HG03354 (cell line): Measurements from ENCODE around the gene TTC23.
A peak's percentile ranks its signal among the peaks of the same experiment; 100 is the strongest.

Experiments
- ATAC-seq: cut with Tn5 transposase; IDR thresholded peaks from one replicate; pipeline ENCODE4 v1.9.1; 2021; ENCODE audit warnings: mild to moderate bottlenecking; ENCODE audit not compliant: unreplicated experiment, poor library complexity, severe bottlenecking

TTC23 gene

GRCh38 chr15:99096894-99097426 is 152.4 kb downstream of the TTC23 start:
- no peak for ATAC-seq

- ATAC-seq: no peak
Measured at GRCh38 chr15:99096173-99096893, 153.0 kb downstream of the TTC23 start.

GRCh38 chr15:99095626-99096025 is 153.8 kb downstream of the TTC23 start:
- no peak for ATAC-seq

GRCh38 chr15:99092554-99093172 is 156.7 kb downstream of the TTC23 start:
- ATAC-seq: no peak

- ATAC-seq: no peak
Measured at GRCh38 chr15:99090938-99091337, 158.4 kb downstream of the TTC23 start.

GRCh38 chr15:99090011-99090699 is 159.2 kb downstream of the TTC23 start:
- peak; percentile 100 for ATAC-seq

GRCh38 chr15:99087405-99087943 is 161.9 kb downstream of the TTC23 start:
- ATAC-seq: no peak

GRCh38 chr15:99086327-99086667 is 163.1 kb downstream of the TTC23 start:
- no peak for ATAC-seq
